ENCODE results near the gene ZNF462. TPM values are rescaled to one million over a fixed set of nuclear protein-coding genes. Genes with fewer than 3 reads are reported as not detected.

The ZNF462 gene
- polyA plus RNA-seq, 2 of the 4 experiments (the other 2 are of a cell fraction): 2.4 to 3.9 TPM

GRCh38 chr9:106920701-106921283, 57.8 kb downstream of the ZNF462 start:
- ATAC-seq: peak; percentile 38 to 64; a peak in 5 of 6 replicates
- WGBS (ENCODE audit: missing lambda C conversion rate): 42% methylated on average over 4 of the region's 4 CpGs
- no peak for FAIRE-seq
- ChIA-PET POLR2A (no interaction called here), CTCF (no interaction called here)
- no peak for TF ChIP-seq TP53 (CRISPR knock-in tag; IDR thresholded peaks at IDR 0.05)
- Histone ChIP-seq H3K9me3 (no peaks in the 10 kb centered on the region), H3K27ac (peak overlapping the region; percentile 40 to 74), H3K4me3 (no peak overlapping the region), H3K4me2 (peak overlapping the region; percentile 64), H3K4me1 (peaks cover 56% of the 10 kb centered on the region)
- no peak for DNase-seq (ENCODE audit: low read depth in 1 of 2, low spot score in 1 of 2)

GRCh38 chr9:106921341-106921899, 58.5 kb downstream of the ZNF462 start:
- ChIA-PET POLR2A (no interaction called here), CTCF (interaction anchor here (1.2 kb wide), 2 partner anchors 11 to 20 kb away, joined by 3 to 4 read pairs; no protein-coding TSS in a partner anchor)
- Histone ChIP-seq H3K9me3 (no peaks in the 10 kb centered on the region), H3K4me2 (peak overlapping the region; percentile 64), H3K4me1 (peaks cover 49% of the 10 kb centered on the region), H3K27ac (peak overlapping the region; percentile 40 to 74), H3K4me3 (no peak overlapping the region)
- FAIRE-seq: no peak
- TF ChIP-seq HDAC2 (IDR thresholded peaks at IDR 0.05) (no peak), KDM5A (IDR thresholded peaks at IDR 0.05) (no peak), NR3C1 (IDR thresholded peaks at IDR 0.05) (no peak), TFCP2L1 (CRISPR knock-in tag; IDR thresholded peaks at IDR 0.05) (no peak), RNF2 (IDR thresholded peaks at IDR 0.05; ENCODE audit: borderline replicate concordance, low read depth) (no peak), CTCF (IDR thresholded peaks at IDR 0.05) (no peak), BCL3 (IDR thresholded peaks at IDR 0.05) (no peak), ZFP36 (IDR thresholded peaks at IDR 0.05; ENCODE audit: borderline replicate concordance, partially characterized antibody) (no peak), JUNB (IDR thresholded peaks at IDR 0.05) (no peak), GATA3 (IDR thresholded peaks at IDR 0.05; ENCODE audit: borderline replicate concordance) (no peak), E2F6 (IDR thresholded peaks at IDR 0.05; ENCODE audit: borderline replicate concordance, low read depth) (no peak), HES2 (IDR thresholded peaks at IDR 0.05) (no peak), RARB (CRISPR knock-in tag; IDR thresholded peaks at IDR 0.05) (no peak), HOXB13 (CRISPR knock-in tag; IDR thresholded peaks at IDR 0.05; ENCODE audit: low read depth) (no peak), ZC3H11A (IDR thresholded peaks at IDR 0.05) (no peak), FOXS1 (CRISPR knock-in tag; IDR thresholded peaks at IDR 0.05) (no peak)
- TF ChIP-seq, protein P1, sequence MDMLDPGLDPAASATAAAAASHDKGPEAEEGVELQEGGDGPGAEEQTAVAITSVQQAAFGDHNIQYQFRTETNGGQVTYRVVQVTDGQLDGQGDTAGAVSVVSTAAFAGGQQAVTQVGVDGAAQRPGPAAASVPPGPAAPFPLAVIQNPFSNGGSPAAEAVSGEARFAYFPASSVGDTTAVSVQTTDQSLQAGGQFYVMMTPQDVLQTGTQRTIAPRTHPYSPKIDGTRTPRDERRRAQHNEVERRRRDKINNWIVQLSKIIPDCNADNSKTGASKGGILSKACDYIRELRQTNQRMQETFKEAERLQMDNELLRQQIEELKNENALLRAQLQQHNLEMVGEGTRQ (IDR thresholded peaks at IDR 0.05): no peak
- TF ChIP-seq, protein P2, sequence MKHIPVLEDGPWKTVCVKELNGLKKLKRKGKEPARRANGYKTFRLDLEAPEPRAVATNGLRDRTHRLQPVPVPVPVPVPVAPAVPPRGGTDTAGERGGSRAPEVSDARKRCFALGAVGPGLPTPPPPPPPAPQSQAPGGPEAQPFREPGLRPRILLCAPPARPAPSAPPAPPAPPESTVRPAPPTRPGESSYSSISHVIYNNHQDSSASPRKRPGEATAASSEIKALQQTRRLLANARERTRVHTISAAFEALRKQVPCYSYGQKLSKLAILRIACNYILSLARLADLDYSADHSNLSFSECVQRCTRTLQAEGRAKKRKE (CRISPR knock-in tag; IDR thresholded peaks at IDR 0.05; ENCODE audit: low read depth): no peak
- TF ChIP-seq, protein P3, sequence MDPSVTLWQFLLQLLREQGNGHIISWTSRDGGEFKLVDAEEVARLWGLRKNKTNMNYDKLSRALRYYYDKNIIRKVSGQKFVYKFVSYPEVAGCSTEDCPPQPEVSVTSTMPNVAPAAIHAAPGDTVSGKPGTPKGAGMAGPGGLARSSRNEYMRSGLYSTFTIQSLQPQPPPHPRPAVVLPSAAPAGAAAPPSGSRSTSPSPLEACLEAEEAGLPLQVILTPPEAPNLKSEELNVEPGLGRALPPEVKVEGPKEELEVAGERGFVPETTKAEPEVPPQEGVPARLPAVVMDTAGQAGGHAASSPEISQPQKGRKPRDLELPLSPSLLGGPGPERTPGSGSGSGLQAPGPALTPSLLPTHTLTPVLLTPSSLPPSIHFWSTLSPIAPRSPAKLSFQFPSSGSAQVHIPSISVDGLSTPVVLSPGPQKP (IDR thresholded peaks at IDR 0.05; ENCODE audit: low read depth, low read length): no peak
- peak; percentile 12 to 59; a peak in 3 of 6 replicates for ATAC-seq
- DNase-seq (ENCODE audit: low read depth in 1 of 2, low spot score in 1 of 2): no peak
- 93% methylated on average over 3 of the region's 3 CpGs for WGBS (ENCODE audit: missing lambda C conversion rate)
